Transverse colon (tissue), 4 donors: ENCODE results near the gene DYRK4. TPM values are rescaled to one million over a fixed set of nuclear protein-coding genes. Genes with fewer than 3 reads are reported as not detected.

Source experiments
- DNase-seq: peaks from one replicate; pipeline ENCODE4 v3.0.0-alpha.2; 2019
- H3K27ac ChIP-seq, 4 donors: fragments of 200-600 bp; sonication (generic); 2 replicates each; pipeline ENCODE4 v1.5.1; 2016 to 2018; ENCODE audit warnings: inconsistent platforms in 4 of 4
- H3K27me3 ChIP-seq: fragments of 200-600 bp; sonication (generic); 2 replicates; pipeline ENCODE4 v1.5.1; 2017; ENCODE audit warnings: inconsistent platforms
- H3K36me3 ChIP-seq, 4 donors: fragments of 200-600 bp; sonication (generic); 2 replicates each; pipeline ENCODE4 v1.5.1; 2017 to 2019; ENCODE audit warnings: inconsistent platforms in 4 of 4
- H3K4me1 ChIP-seq, 4 donors: fragments of 200-600 bp; sonication (generic); 2 replicates each; pipeline ENCODE4 v1.5.1; 2017 to 2020; ENCODE audit warnings: inconsistent platforms in 4 of 4
- H3K4me3 ChIP-seq, 4 donors: fragments of 200-600 bp; sonication (generic); 1 replicate in 1 of 4; 2 replicates in 3 of 4; pipeline versions ENCODE4 v1.5.1 to v1.6.1; 2017 to 2019; ENCODE audit warnings: inconsistent platforms in 4 of 4
- H3K9me3 ChIP-seq, 2 donors: fragments of 200-600 bp; sonication (generic); 2 replicates each; pipeline ENCODE4 v1.5.1; 2017 to 2019; ENCODE audit warnings: inconsistent platforms in 2 of 2
- CTCF ChIP-seq, 5 experiments: fragments of 200-600 bp in 3 of 5; fragments of 450-650 bp in 2 of 5; sonication (generic) in 3 of 5; IDR thresholded peaks; 1 replicate in 2 of 5; 2 replicates in 3 of 5; pipeline ENCODE4 v1.5.1; 2016 to 2017; ENCODE audit warnings: antibody characterized with exemption in 5 of 5, inconsistent platforms in 3 of 5, mild to moderate bottlenecking in 2 of 5, moderate library complexity in 1 of 5
- EP300 ChIP-seq: sonication (generic); formaldehyde crosslinking; IDR thresholded peaks from one replicate; pipeline ENCODE4 v1.6.1; 2017; ENCODE audit warnings: antibody characterized with exemption, low read depth
- POLR2A ChIP-seq: fragments of 450-650 bp; IDR thresholded peaks from one replicate; pipeline ENCODE4 v1.6.1; 2016; ENCODE audit warnings: antibody characterized with exemption, mild to moderate bottlenecking, moderate library complexity
- POLR2AphosphoS5 ChIP-seq, 3 donors: sonication (generic); formaldehyde crosslinking; IDR thresholded peaks; one replicate each; pipeline ENCODE4 v1.6.1; 2016; ENCODE audit warnings: antibody characterized with exemption in 3 of 3
- WGBS, 2 donors: methylation state at CpG; one replicate each; pipeline ENCODE4 v1.1.5; 2018; ENCODE audit warnings: low coverage in 1 of 2; 5-methylcytosine and 5-hydroxymethylcytosine counted together
- in situ Hi-C, 4 donors: fragments of 200-750 bp; cut with MboI; loops; one replicate each; pipeline versions ENCODE4 v1.15.0 to v1.15.1; 2017; ENCODE audit warnings: low sequenced_read_pairs in 3 of 4, low pct_ligation_motif_present in 1 of 4, low pct_unique_long_range_greater_than_20kb in 1 of 4
- intact Hi-C: fragments of 100-400 bp; cut with DNase I; formaldehyde crosslinking; loops from one replicate; pipeline ENCODE4 v1.15.1; 2023; ENCODE audit warnings: low total_unique reads
- total RNA-seq, 4 donors: library from RNA; depleted of rRNA; stranded (reverse); fragments of >200 nt; gene quantifications; one replicate each; pipeline ENCODE4 v1.1.0, GENCODE V29; 2016

DYRK4 gene
- total RNA-seq, 4 donors from 2014 or later = 20.3 to 120 (median 22.4) TPM

- no peaks in the 10 kb centered on the region for H3K27me3 ChIP-seq
- H3K4me1 ChIP-seq = peaks cover 0 to 12% (median 10%) of the 10 kb centered on the region in 4 donors
- no peak for TF ChIP-seq CTCF (IDR thresholded peaks at IDR 0.05)
- no peak for DNase-seq
- in situ Hi-C loops (no loop called here), intact Hi-C loops (no loop called here)
- no peaks in the 10 kb centered on the region for H3K36me3 ChIP-seq
- WGBS, 2 donors = 96 to 100% methylated on average over 2 of the region's 2 CpGs
- no peak overlapping the region for H3K27ac ChIP-seq
- no peaks in the 10 kb centered on the region for H3K9me3 ChIP-seq
- no peak overlapping the region for H3K4me3 ChIP-seq
Observed at GRCh38 chr12:4558171-4558570, 3.8 kb upstream of the DYRK4 start.

DNA sequence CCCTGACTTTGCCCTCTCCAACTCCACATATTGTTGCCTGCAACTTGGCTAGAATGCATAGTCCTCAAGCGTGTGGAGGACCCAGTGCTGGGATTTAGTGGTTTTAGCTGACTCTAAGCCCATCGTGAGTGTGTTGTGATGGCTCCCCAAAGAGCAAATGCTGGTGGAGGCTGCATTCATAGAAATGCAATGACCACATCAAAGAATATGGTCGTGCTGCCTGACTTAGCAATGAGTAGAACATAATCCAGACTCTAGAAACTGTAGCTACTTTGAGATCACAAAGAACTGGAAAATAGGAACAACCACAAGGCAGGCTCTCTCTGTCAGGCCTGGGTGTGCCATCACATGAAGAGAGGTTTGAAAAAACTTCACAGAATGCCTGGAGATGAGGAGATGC is 1.3 kb downstream of the DYRK4 start:
- H3K36me3 ChIP-seq = no peaks in the 10 kb centered on the region
- no peak for DNase-seq

DNA sequence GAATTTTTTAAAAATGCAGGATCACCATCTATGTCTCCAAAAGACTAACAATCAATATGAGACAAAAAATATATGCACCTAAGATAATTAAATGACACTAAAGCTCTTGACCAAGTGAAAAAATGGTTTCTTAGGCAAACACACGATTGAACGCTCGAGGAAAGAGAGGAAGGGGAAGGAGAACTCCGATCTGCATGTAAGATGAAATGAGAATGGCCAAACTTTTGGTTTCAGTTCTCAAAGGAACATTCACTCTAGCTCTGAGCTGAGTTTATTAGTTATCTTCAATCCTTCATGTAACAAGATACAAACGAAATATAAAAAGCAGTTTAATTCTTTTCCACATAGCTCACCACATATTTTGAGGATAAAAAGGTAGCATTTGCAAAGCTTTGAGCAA is 2.8 kb downstream of the DYRK4 start:
- Histone ChIP-seq H3K27me3 (no peaks in the 10 kb centered on the region), H3K36me3 (no peaks in the 10 kb centered on the region), H3K9me3 (no peaks in the 10 kb centered on the region), H3K4me3 (no peak overlapping the region), H3K27ac (peak overlapping the region in 1 of 4 donors; percentile 25), H3K4me1 (peaks cover 0 to 12% (median 10%) of the 10 kb centered on the region in 4 donors)
- in situ Hi-C loops = no loop called here
- TF ChIP-seq POLR2AphosphoS5 (IDR thresholded peaks at IDR 0.05) = no peak
- no peak for TF ChIP-seq EP300
- no peak for TF ChIP-seq POLR2A
- TF ChIP-seq CTCF (IDR thresholded peaks at IDR 0.05) = no peak
- 64 to 76% methylated on average over 5 of the region's 5 CpGs for WGBS, 2 donors
- intact Hi-C loops = no loop called here
- no peak for DNase-seq

More for the DNA sequence above, 1.3 kb downstream of the DYRK4 start:
- Histone ChIP-seq H3K27me3 (no peaks in the 10 kb centered on the region), H3K4me3 (no peak overlapping the region), H3K9me3 (no peaks in the 10 kb centered on the region), H3K4me1 (peaks cover 0 to 12% (median 10%) of the 10 kb centered on the region in 4 donors), H3K27ac (no peak overlapping the region)
- TF ChIP-seq EP300 (no peak), POLR2A (no peak), POLR2AphosphoS5 (IDR thresholded peaks at IDR 0.05) (no peak), CTCF (IDR thresholded peaks at IDR 0.05) (no peak)
- in situ Hi-C loops (no loop called here), intact Hi-C loops (no loop called here)
- WGBS, 2 donors = 80 to 88% methylated on average over 2 to 3 of the region's 3 CpGs

DNA sequence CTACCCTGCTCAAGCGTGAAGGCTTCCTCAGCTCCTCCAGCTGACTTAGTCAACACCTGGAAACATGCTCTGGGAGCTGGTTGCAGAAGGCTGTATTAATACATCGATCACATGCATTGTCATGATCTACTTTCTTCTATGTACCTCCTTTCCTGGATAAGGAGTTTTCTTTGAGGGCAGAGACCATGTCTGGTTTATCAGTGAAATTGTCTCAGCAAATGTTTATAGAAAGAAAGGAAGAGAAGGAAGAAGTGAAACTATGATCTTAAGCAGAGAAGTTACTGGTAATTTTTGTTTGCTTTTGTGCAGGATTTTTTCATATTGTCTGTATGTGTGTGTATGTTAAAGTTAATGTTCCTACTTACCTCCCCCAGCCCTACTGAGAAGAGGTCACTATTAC is 4.5 kb downstream of the DYRK4 start:
- no peaks in the 10 kb centered on the region for H3K27me3 ChIP-seq
- DNase-seq = no peak
- in situ Hi-C loops = no loop called here
- intact Hi-C loops = no loop called here
- H3K27ac ChIP-seq = no peak overlapping the region
- 69 to 78% methylated on average over 2 of the region's 2 CpGs for WGBS, 2 donors
- no peaks in the 10 kb centered on the region for H3K9me3 ChIP-seq
- TF ChIP-seq CTCF (IDR thresholded peaks at IDR 0.05) (no peak), POLR2AphosphoS5 (IDR thresholded peaks at IDR 0.05) (no peak)
- no peak overlapping the region for H3K4me3 ChIP-seq
- peaks cover 0 to 12% (median 10%) of the 10 kb centered on the region in 4 donors for H3K4me1 ChIP-seq
- no peaks in the 10 kb centered on the region for H3K36me3 ChIP-seq
